Endothelial cell (in vitro differentiated cells): Measurements from ENCODE around the gene CDK14. TPM values are rescaled to one million over a fixed set of nuclear protein-coding genes. Genes with fewer than 3 reads are reported as not detected.
"Not testable (repeated sequence)": the region's sequence is repeated elsewhere in the genome, so short reads cannot be mapped to it uniquely, and the experiment has no call there.

Source experiments
- DNase-seq: peaks from one replicate; pipeline ENCODE4 v3.0.0; 2021; ENCODE audit warnings: low spot score
- H3K27ac Mint-ChIP-seq: one replicate; pipeline ENCODE4 v1.8.0; 2021; ENCODE audit warnings: mixed read lengths, inconsistent platforms; ENCODE audit not compliant: unreplicated experiment
- H3K27me3 Mint-ChIP-seq: one replicate; pipeline ENCODE4 v1.8.0; 2021; ENCODE audit warnings: mild to moderate bottlenecking, moderate library complexity, mixed read lengths, inconsistent platforms; ENCODE audit not compliant: unreplicated experiment
- H3K36me3 Mint-ChIP-seq: one replicate; pipeline ENCODE4 v1.8.0; 2021; ENCODE audit warnings: mild to moderate bottlenecking, low read depth, mixed read lengths, inconsistent platforms; ENCODE audit not compliant: unreplicated experiment
- H3K4me1 Mint-ChIP-seq: one replicate; pipeline ENCODE4 v1.8.0; 2021; ENCODE audit warnings: mild to moderate bottlenecking, mixed read lengths, inconsistent platforms; ENCODE audit not compliant: unreplicated experiment
- H3K4me3 Mint-ChIP-seq: one replicate; pipeline ENCODE4 v1.8.0; 2021; ENCODE audit warnings: mild to moderate bottlenecking, mixed read lengths, inconsistent platforms; ENCODE audit not compliant: unreplicated experiment
- H3K9me3 Mint-ChIP-seq: one replicate; pipeline ENCODE4 v1.8.0; 2021; ENCODE audit warnings: mixed read lengths, inconsistent platforms; ENCODE audit not compliant: unreplicated experiment
- total RNA-seq: library from RNA; stranded (reverse); fragmentation: NEBNext Ultra II Directional; extraction: Animal tissue kit (Norgen Biotek cat#: 25700); gene quantifications from one replicate; pipeline ENCODE4 v1.2.1, GENCODE V29; 2021; ENCODE audit not compliant: unreplicated experiment
- TF ChIP-seq, protein P1 (sequence below): fragments of 200-600 bp; sonication (generic); IDR thresholded peaks from one replicate; pipeline ENCODE4 v1.5.0; 2021; ENCODE audit warnings: antibody characterized with exemption; ENCODE audit not compliant: unreplicated experiment

CDK14 gene
- total RNA-seq, 1 donor from 2014 or later = 30.2 TPM

DNA sequence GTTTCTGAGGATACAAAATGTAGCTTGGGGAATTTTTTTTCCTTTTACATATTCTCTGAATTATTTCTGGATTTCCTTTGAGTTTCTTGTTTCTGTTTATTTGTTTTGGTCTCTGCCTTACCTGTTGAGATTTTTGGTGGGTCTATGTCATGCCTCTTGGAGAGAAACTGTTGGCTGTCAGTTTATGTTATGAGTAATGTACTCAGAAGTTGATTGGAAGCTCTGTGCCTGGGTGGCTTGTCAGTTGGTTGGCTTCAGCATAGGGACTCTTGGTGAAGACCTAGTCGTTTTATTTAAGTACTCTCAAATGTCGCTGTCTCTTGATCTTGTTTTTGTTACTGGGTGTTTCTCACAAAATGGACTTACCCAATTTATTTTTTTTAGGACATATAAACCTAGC, 132.4 kb downstream of the CDK14 start:
- peaks cover 15% of the 10 kb centered on the region for H3K36me3 Mint-ChIP-seq
- no peaks in the 10 kb centered on the region for H3K27me3 Mint-ChIP-seq
- TF ChIP-seq, protein P1, sequence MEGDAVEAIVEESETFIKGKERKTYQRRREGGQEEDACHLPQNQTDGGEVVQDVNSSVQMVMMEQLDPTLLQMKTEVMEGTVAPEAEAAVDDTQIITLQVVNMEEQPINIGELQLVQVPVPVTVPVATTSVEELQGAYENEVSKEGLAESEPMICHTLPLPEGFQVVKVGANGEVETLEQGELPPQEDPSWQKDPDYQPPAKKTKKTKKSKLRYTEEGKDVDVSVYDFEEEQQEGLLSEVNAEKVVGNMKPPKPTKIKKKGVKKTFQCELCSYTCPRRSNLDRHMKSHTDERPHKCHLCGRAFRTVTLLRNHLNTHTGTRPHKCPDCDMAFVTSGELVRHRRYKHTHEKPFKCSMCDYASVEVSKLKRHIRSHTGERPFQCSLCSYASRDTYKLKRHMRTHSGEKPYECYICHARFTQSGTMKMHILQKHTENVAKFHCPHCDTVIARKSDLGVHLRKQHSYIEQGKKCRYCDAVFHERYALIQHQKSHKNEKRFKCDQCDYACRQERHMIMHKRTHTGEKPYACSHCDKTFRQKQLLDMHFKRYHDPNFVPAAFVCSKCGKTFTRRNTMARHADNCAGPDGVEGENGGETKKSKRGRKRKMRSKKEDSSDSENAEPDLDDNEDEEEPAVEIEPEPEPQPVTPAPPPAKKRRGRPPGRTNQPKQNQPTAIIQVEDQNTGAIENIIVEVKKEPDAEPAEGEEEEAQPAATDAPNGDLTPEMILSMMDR = no peak
- no peak for DNase-seq
- H3K9me3 Mint-ChIP-seq = no peaks in the 10 kb centered on the region
- no peak overlapping the region for H3K27ac Mint-ChIP-seq
- peaks cover 25% of the 10 kb centered on the region for H3K4me1 Mint-ChIP-seq
- no peak overlapping the region for H3K4me3 Mint-ChIP-seq

DNA sequence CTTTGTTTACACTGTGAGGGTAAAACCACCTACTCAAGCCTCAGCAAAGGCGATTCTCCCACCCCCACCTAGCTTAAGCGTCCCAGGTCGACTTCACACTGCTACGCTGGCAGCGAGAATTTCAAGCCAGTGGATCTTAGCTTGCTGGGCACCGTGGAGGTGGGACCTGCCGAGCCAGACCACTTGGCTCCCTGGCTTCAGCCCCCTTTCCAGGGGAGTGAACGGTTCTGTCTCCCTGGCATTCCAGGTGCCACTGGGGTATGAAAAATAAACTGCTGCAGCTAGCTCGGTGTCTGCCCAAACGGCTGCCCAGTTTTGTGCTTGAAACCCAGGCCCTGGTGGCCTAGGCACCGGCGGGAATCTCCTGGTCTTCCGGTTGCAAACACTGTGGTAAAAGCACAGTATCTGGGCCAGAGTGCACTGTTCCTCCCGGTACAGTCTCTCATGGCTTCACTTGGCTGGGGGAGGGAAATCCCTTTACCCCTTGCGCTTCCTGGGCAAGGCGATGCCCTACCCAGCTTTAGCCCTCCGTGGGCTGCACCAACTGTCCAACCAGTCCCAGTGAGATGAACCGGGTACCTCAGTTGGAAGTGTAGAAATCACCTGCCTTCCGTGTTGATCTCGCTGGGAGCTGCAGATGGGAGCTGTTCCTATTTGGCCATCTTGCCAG, 139.6 kb downstream of the CDK14 start:
- H3K4me3 Mint-ChIP-seq, DNase-seq, H3K27me3 Mint-ChIP-seq, H3K9me3 Mint-ChIP-seq: not testable (repeated sequence)
- Mint-ChIP-seq H3K27ac (peak overlapping the region; percentile 75), H3K36me3 (peaks cover 17% of the 10 kb centered on the region), H3K4me1 (peaks cover 15% of the 10 kb centered on the region)

- H3K27ac Mint-ChIP-seq = peak overlapping the region; percentile 75
- DNase-seq = no peak
- H3K27me3 Mint-ChIP-seq = no peaks in the 10 kb centered on the region
- no peaks in the 10 kb centered on the region for H3K9me3 Mint-ChIP-seq
- peaks cover 15% of the 10 kb centered on the region for H3K4me1 Mint-ChIP-seq
- peaks cover 16% of the 10 kb centered on the region for H3K36me3 Mint-ChIP-seq
- no peak overlapping the region for H3K4me3 Mint-ChIP-seq
- TF ChIP-seq, protein P1 = no peak
Measured at GRCh38 chr7:90736316-90736715, 140.2 kb downstream of the CDK14 start.

- DNase-seq = no peak
- H3K9me3 Mint-ChIP-seq = no peaks in the 10 kb centered on the region
- H3K4me1 Mint-ChIP-seq = peaks cover 15% of the 10 kb centered on the region
- no peaks in the 10 kb centered on the region for H3K27me3 Mint-ChIP-seq
- no peak overlapping the region for H3K4me3 Mint-ChIP-seq
- peaks cover 16% of the 10 kb centered on the region for H3K36me3 Mint-ChIP-seq
- TF ChIP-seq, protein P1 = no peak
- peak overlapping the region; percentile 57 for H3K27ac Mint-ChIP-seq
Measured at GRCh38 chr7:90736968-90737939, 141.1 kb downstream of the CDK14 start.

GRCh38 chr7:90738249-90738648, 142.1 kb downstream of the CDK14 start:
- DNase-seq = no peak
- Mint-ChIP-seq H3K4me1 (peaks cover 15% of the 10 kb centered on the region), H3K27ac (no peak overlapping the region), H3K36me3 (peaks cover 8% of the 10 kb centered on the region), H3K4me3 (no peak overlapping the region), H3K27me3 (no peaks in the 10 kb centered on the region), H3K9me3 (no peaks in the 10 kb centered on the region)
- TF ChIP-seq, protein P1 = no peak
